ENCODE data around the gene DGKB.

- TF ChIP-seq, protein P1, sequence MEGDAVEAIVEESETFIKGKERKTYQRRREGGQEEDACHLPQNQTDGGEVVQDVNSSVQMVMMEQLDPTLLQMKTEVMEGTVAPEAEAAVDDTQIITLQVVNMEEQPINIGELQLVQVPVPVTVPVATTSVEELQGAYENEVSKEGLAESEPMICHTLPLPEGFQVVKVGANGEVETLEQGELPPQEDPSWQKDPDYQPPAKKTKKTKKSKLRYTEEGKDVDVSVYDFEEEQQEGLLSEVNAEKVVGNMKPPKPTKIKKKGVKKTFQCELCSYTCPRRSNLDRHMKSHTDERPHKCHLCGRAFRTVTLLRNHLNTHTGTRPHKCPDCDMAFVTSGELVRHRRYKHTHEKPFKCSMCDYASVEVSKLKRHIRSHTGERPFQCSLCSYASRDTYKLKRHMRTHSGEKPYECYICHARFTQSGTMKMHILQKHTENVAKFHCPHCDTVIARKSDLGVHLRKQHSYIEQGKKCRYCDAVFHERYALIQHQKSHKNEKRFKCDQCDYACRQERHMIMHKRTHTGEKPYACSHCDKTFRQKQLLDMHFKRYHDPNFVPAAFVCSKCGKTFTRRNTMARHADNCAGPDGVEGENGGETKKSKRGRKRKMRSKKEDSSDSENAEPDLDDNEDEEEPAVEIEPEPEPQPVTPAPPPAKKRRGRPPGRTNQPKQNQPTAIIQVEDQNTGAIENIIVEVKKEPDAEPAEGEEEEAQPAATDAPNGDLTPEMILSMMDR (IDR thresholded peaks at IDR 0.05; ENCODE audit: poor library complexity) = no peak
- TF ChIP-seq EZH2phosphoT487 (IDR thresholded peaks at IDR 0.05; ENCODE audit: low read depth, severe bottlenecking, unreplicated experiment) (no peak), EZH2 (IDR thresholded peaks at IDR 0.05; ENCODE audit: borderline replicate concordance) (no peak)
Measured at GRCh38 chr7:14894826-14895225, 7.7 kb downstream of the DGKB start.
